ENCODE data around the gene CHI3L1.

DNA sequence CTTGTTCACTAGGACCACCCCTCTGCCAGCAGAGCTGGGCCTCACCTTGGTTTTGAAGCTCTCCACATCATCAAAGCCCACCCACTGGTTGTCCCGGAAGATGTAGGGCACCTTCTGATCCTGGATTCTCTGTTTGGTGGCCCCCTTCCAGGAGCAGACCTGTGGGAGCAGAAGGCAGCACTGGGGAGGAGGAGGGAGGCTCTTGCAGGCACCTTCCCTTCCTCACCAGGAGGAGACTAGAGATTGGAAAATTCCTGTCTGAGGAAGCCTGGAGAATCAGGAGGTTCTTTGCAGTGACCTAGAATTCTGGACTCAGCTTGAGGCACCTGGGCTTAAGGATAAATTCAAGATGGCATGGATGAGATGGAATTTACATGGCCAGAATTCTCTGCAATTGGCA, 32.7 kb upstream of the CHI3L1 start:
- TF ChIP-seq, protein P1, sequence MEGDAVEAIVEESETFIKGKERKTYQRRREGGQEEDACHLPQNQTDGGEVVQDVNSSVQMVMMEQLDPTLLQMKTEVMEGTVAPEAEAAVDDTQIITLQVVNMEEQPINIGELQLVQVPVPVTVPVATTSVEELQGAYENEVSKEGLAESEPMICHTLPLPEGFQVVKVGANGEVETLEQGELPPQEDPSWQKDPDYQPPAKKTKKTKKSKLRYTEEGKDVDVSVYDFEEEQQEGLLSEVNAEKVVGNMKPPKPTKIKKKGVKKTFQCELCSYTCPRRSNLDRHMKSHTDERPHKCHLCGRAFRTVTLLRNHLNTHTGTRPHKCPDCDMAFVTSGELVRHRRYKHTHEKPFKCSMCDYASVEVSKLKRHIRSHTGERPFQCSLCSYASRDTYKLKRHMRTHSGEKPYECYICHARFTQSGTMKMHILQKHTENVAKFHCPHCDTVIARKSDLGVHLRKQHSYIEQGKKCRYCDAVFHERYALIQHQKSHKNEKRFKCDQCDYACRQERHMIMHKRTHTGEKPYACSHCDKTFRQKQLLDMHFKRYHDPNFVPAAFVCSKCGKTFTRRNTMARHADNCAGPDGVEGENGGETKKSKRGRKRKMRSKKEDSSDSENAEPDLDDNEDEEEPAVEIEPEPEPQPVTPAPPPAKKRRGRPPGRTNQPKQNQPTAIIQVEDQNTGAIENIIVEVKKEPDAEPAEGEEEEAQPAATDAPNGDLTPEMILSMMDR (IDR thresholded peaks at IDR 0.05): no peak
- no peak for TF ChIP-seq POLR2AphosphoS5 (IDR thresholded peaks at IDR 0.05)
